NCI-H524 treated with DMSO at 0.1 percent for 48 hours (cell line): ENCODE results near the gene SEMA5B.

Source experiments
- DNase-seq: peaks from one replicate; lab custom pipeline; 2025; lab: John Stamatoyannopoulos, UW

The SEMA5B gene

GRCh38 chr3:122924056-122924455 lies 103.5 kb downstream of the SEMA5B start:
- DNase-seq: no peak

- no peak for DNase-seq
Measured at GRCh38 chr3:122923611-122924010, 104.0 kb downstream of the SEMA5B start.

GRCh38 chr3:122921791-122922651 lies 105.5 kb downstream of the SEMA5B start:
- DNase-seq: no peak

- DNase-seq: no peak
Measured at GRCh38 chr3:122920986-122921385, 106.6 kb downstream of the SEMA5B start.

- DNase-seq: no peak
Measured at GRCh38 chr3:122919291-122919610, 108.3 kb downstream of the SEMA5B start.

GRCh38 chr3:122918576-122919290 lies 108.8 kb downstream of the SEMA5B start:
- no peak for DNase-seq

- no peak for DNase-seq
Measured at GRCh38 chr3:122917412-122917811, 110.2 kb downstream of the SEMA5B start.

GRCh38 chr3:122916580-122916979 lies 111.0 kb downstream of the SEMA5B start:
- no peak for DNase-seq

- DNase-seq: no peak
Measured at GRCh38 chr3:122916084-122916483, 111.5 kb downstream of the SEMA5B start.

- DNase-seq: no peak
Measured at GRCh38 chr3:122915300-122916055, 112.1 kb downstream of the SEMA5B start.

GRCh38 chr3:122913539-122914100 lies 113.9 kb downstream of the SEMA5B start:
- DNase-seq: no peak

- DNase-seq: no peak
Measured at GRCh38 chr3:122912772-122913538, 114.6 kb downstream of the SEMA5B start.

- DNase-seq: no peak
Measured at GRCh38 chr3:122911901-122912300, 115.7 kb downstream of the SEMA5B start.

- DNase-seq: no peak
Measured at GRCh38 chr3:122908251-122908650, 119.3 kb downstream of the SEMA5B start.

- DNase-seq: no peak
Measured at GRCh38 chr3:122907471-122907870, 120.1 kb downstream of the SEMA5B start.

GRCh38 chr3:122903171-122903570 lies 124.4 kb downstream of the SEMA5B start:
- DNase-seq: no peak

GRCh38 chr3:122902326-122902725 lies 125.2 kb downstream of the SEMA5B start:
- DNase-seq: no peak

- DNase-seq: no peak
Measured at GRCh38 chr3:122898298-122898697, 129.3 kb downstream of the SEMA5B start.

- DNase-seq: no peak
Measured at GRCh38 chr3:122893754-122894668, 133.6 kb downstream of the SEMA5B start.

GRCh38 chr3:122893282-122893681 lies 134.3 kb downstream of the SEMA5B start:
- DNase-seq: no peak
